OCI-LY7 (cell line): Measurements from ENCODE around the gene SMC4. TPM values are rescaled to one million over a fixed set of nuclear protein-coding genes. Genes with fewer than 3 reads are reported as not detected.

ENCODE experiments used
- BruUV-seq: library from RNA; stranded (reverse); fragments of 400-500 nt; replicated peaks from 2 replicates; lab custom pipeline; 2021; lab: Mats Ljungman, UMichigan
- CTCF ChIA-PET: fragments of 300-600 bp; sonication (Branson Sonifier 250); formaldehyde crosslinking; loops from one replicate; lab custom pipeline; 2022; ENCODE audit warnings: antibody characterized with exemption; ENCODE audit not compliant: unreplicated experiment; lab: Charles Lee
- POLR2A ChIA-PET: fragments of 300-600 bp; sonication (Branson Sonifier 250); formaldehyde crosslinking; loops from one replicate; lab custom pipeline; 2022; ENCODE audit warnings: antibody characterized with exemption; lab: Charles Lee
- DNase-seq: peaks from one replicate; pipeline ENCODE4 v3.0.0-alpha.2; 2015; ENCODE audit warnings: low spot score
- H2AFZ ChIP-seq: fragments of 200-600 bp; sonication (generic), shearing (Covaris generic); 2 replicates; pipeline ENCODE4 v1.6.1; 2014; ENCODE audit warnings: mild to moderate bottlenecking, antibody characterized with exemption, low read length, moderate library complexity
- H3K27ac ChIP-seq: fragments of 200-600 bp; sonication (generic); 2 replicates; pipeline ENCODE4 v1.5.1; 2014; ENCODE audit warnings: mixed run types, low read depth, mild to moderate bottlenecking, moderate library complexity, low read length, inconsistent platforms; ENCODE audit not compliant: poor library complexity, severe bottlenecking
- H3K36me3 ChIP-seq: fragments of 200-600 bp; sonication (generic); 2 replicates; pipeline ENCODE4 v1.6.1; 2014; ENCODE audit warnings: mild to moderate bottlenecking, antibody characterized with exemption, low read length, moderate library complexity, mixed read lengths; ENCODE audit not compliant: insufficient read depth
- H3K4me1 ChIP-seq: fragments of 200-600 bp; sonication (generic); 2 replicates; pipeline ENCODE4 v1.5.1; 2014; ENCODE audit warnings: mild to moderate bottlenecking, low read length; ENCODE audit not compliant: insufficient read depth, poor library complexity, severe bottlenecking
- H3K4me2 ChIP-seq: fragments of 200-600 bp; sonication (generic); 2 replicates; pipeline ENCODE4 v1.6.1; 2014; ENCODE audit warnings: mild to moderate bottlenecking, low read length
- H3K4me3 ChIP-seq: fragments of 200-600 bp; sonication (generic); 2 replicates; pipeline ENCODE4 v1.5.1; 2014; ENCODE audit warnings: mild to moderate bottlenecking, low read depth, low read length; ENCODE audit not compliant: poor library complexity, severe bottlenecking
- H3K79me2 ChIP-seq: fragments of 200-600 bp; sonication (generic); 2 replicates; pipeline ENCODE4 v1.6.1; 2016; ENCODE audit warnings: low read depth, mild to moderate bottlenecking, low read length, moderate library complexity, mixed read lengths; ENCODE audit not compliant: insufficient read depth
- H3K9me2 ChIP-seq: fragments of 200-600 bp; sonication (generic); 2 replicates; pipeline ENCODE4 v1.6.1; 2016; ENCODE audit warnings: mild to moderate bottlenecking, low read length, mixed read lengths; ENCODE audit not compliant: insufficient read depth
- H3K9me3 ChIP-seq: fragments of 200-600 bp; sonication (generic); 2 replicates; pipeline ENCODE4 v1.6.1; 2014; ENCODE audit warnings: mild to moderate bottlenecking, mixed run types, low read length, mixed read lengths
- H4K20me1 ChIP-seq: fragments of 200-600 bp; sonication (generic); 2 replicates; pipeline ENCODE4 v1.6.1; 2014; ENCODE audit warnings: mild to moderate bottlenecking, antibody characterized with exemption, low read length, moderate library complexity, mixed read lengths; ENCODE audit not compliant: insufficient read depth
- EZH2phosphoT487 ChIP-seq: fragments of 200-600 bp; sonication (generic); IDR thresholded peaks from 2 replicates; pipeline ENCODE4 v1.6.1; 2018; ENCODE audit warnings: low read depth, borderline replicate concordance, mild to moderate bottlenecking, mixed run types, antibody characterized with exemption, low read length, moderate library complexity, mixed read lengths
- intact Hi-C: fragments of 100-400 bp; cut with micrococcal nuclease; formaldehyde crosslinking; loops from one replicate; pipeline ENCODE4 v1.10.0; 2022; ENCODE audit not compliant: unreplicated experiment
- total RNA-seq, 2 experiments: library from RNA; depleted of rRNA in 1 of 2; stranded (reverse); fragments of >200 nt in 1 of 2; shearing (Covaris generic) in 1 of 2; gene quantifications; 2 replicates each; pipeline ENCODE4 v1.2.3, GENCODE V29; 2014 to 2022
- TF ChIP-seq, protein P1 (sequence below): fragments of 200-600 bp; sonication (generic); conservative IDR thresholded peaks from 2 replicates; pipeline ENCODE4 v1.5.1; 2014; ENCODE audit warnings: mild to moderate bottlenecking, antibody characterized with exemption, low read length, moderate library complexity, mixed read lengths

The SMC4 gene
- total RNA-seq, 2 experiments from 2014 or later, result 316 to 352 TPM

DNA sequence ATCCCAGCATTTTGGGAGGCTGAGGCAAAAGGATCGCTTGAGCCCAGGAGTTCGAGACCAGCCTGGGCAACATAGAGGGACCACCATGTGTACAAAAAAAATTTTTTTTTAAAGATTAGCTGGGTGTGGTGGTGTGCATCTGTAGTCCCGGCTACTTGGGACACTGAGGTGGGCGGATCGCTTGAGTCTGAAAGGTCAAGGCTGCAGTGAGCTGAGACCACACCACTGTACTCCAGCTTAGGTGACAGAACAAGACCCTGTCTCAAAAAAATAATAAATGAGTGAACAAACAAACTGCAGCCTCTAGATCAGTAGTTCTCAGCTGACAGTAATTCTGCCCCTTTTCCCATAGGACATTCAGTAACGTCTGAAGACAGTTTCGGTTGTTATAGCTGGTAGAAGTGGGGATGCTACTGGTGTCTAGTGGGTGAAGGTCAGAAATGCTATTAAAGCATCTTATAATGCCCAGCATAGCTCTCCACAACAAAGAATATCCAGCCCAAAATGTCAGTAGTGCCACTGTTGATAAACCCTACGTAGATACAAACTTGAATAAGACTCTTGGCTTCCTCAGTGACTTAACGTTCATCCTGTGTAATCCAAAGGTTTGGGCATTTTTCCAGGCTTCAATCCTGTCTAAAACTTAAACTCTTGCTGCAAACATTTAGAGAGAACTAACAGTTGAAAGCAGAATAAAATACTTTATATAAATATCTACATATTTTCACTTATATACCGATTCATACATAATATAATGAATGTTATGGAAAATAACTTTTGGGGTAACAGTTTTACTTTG lies 10.6 kb downstream of the SMC4 start:
- DNase-seq, result no peak
- POLR2A ChIA-PET, result interaction anchor here (0.7 to 2.5 kb wide), 7 partner anchors 8 to 1766 kb away, joined by 3 to 8 read pairs (median 3); partner anchors contain the start of gene GFM1
- peaks cover 59% of the 10 kb centered on the region for H4K20me1 ChIP-seq
- H3K4me2 ChIP-seq, result no peak overlapping the region
- H3K4me1 ChIP-seq, result peaks cover 9% of the 10 kb centered on the region
- H3K4me3 ChIP-seq, result no peak overlapping the region
- H3K9me2 ChIP-seq, result no peaks in the 10 kb centered on the region
- no peak overlapping the region for H2AFZ ChIP-seq
- BruUV-seq, result no TSS peak
- no peaks in the 10 kb centered on the region for H3K9me3 ChIP-seq
- peaks cover 98% of the 10 kb centered on the region for H3K36me3 ChIP-seq
- no peak overlapping the region for H3K27ac ChIP-seq
- CTCF ChIA-PET, result no interaction called here
- peaks cover 99% of the 10 kb centered on the region for H3K79me2 ChIP-seq
- intact Hi-C loops, result no loop called here
- TF ChIP-seq, protein P1, sequence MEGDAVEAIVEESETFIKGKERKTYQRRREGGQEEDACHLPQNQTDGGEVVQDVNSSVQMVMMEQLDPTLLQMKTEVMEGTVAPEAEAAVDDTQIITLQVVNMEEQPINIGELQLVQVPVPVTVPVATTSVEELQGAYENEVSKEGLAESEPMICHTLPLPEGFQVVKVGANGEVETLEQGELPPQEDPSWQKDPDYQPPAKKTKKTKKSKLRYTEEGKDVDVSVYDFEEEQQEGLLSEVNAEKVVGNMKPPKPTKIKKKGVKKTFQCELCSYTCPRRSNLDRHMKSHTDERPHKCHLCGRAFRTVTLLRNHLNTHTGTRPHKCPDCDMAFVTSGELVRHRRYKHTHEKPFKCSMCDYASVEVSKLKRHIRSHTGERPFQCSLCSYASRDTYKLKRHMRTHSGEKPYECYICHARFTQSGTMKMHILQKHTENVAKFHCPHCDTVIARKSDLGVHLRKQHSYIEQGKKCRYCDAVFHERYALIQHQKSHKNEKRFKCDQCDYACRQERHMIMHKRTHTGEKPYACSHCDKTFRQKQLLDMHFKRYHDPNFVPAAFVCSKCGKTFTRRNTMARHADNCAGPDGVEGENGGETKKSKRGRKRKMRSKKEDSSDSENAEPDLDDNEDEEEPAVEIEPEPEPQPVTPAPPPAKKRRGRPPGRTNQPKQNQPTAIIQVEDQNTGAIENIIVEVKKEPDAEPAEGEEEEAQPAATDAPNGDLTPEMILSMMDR, result no peak
- TF ChIP-seq EZH2phosphoT487, result no peak

GRCh38 chr3:160412477-160412876 lies 13.0 kb downstream of the SMC4 start:
- DNase-seq, result no peak
- POLR2A ChIA-PET, result interaction anchor here (0.7 to 3.5 kb wide), 8 partner anchors 9 to 250 kb away, joined by 3 to 14 read pairs (median 8); partner anchors contain the start of genes SMC4 and TRIM59
- H3K36me3 ChIP-seq, result peaks cover 98% of the 10 kb centered on the region
- H4K20me1 ChIP-seq, result peaks cover 58% of the 10 kb centered on the region
- intact Hi-C loops, result no loop called here
- H3K27ac ChIP-seq, result no peak overlapping the region
- no TSS peak for BruUV-seq
- H3K9me2 ChIP-seq, result no peaks in the 10 kb centered on the region
- CTCF ChIA-PET, result no interaction called here
- TF ChIP-seq, protein P1, result no peak
- TF ChIP-seq EZH2phosphoT487, result no peak
- H3K4me3 ChIP-seq, result no peak overlapping the region
- H3K4me2 ChIP-seq, result no peak overlapping the region
- no peak overlapping the region for H2AFZ ChIP-seq
- H3K79me2 ChIP-seq, result peaks cover 99% of the 10 kb centered on the region
- H3K4me1 ChIP-seq, result no peaks in the 10 kb centered on the region
- no peaks in the 10 kb centered on the region for H3K9me3 ChIP-seq
